HG02852 (cell line): ENCODE measurements around the gene LENG9.
"Not testable (repeated sequence)": the region's sequence is repeated elsewhere in the genome, so short reads cannot be mapped to it uniquely, and the experiment has no call there.

ENCODE experiments used
- ATAC-seq: cut with Tn5 transposase; IDR thresholded peaks from one replicate; pipeline ENCODE4 v1.9.1; 2021; ENCODE audit warnings: mild to moderate bottlenecking, moderate library complexity; ENCODE audit not compliant: unreplicated experiment

LENG9 gene

DNA sequence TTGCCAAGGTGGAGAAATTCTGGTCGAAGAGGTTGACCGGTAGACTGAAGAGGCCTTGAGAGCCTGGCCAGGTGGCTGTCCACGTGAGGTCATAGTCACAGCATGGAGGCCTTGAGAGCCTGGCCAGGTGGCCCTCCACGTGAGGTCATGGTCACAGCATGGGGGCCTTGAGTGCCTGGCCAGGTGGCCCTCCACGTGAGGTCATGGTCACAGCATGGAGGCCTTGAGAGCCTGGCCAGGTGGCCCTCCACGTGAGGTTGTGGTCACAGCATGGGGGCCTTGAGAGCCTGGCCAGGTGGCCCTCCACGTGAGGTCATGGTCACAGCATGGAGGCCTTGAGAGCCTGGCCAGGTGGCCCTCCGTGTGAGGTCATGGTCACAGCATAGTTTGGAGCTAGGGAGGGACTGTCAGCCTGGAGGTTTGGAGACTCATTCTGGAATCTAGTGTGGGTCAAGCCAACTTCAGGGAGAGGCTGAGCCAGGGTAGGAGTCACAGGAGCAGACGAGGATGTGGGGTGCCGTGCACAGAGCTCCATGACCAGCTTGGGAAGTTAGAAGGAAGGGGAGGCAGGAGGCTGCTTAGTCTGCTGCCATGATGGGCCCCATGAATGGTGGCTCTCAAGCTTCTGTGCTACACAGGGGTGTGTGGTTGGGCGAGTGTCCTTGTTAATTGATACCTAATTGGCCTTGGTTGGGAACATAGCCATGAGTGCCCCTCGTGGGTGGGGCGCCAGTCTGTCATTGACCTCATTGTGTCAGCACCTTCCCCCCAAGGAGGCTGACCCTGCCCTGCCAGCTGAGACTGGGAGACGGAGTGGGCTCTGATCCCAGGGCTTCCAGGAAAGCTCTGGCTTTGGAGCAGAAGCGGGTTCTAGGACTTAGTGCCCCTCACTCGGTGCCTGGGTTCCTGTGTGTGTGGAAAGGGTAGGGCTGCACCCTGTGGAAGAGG, 4.0 kb downstream of the LENG9 start:
- ATAC-seq = no peak

DNA sequence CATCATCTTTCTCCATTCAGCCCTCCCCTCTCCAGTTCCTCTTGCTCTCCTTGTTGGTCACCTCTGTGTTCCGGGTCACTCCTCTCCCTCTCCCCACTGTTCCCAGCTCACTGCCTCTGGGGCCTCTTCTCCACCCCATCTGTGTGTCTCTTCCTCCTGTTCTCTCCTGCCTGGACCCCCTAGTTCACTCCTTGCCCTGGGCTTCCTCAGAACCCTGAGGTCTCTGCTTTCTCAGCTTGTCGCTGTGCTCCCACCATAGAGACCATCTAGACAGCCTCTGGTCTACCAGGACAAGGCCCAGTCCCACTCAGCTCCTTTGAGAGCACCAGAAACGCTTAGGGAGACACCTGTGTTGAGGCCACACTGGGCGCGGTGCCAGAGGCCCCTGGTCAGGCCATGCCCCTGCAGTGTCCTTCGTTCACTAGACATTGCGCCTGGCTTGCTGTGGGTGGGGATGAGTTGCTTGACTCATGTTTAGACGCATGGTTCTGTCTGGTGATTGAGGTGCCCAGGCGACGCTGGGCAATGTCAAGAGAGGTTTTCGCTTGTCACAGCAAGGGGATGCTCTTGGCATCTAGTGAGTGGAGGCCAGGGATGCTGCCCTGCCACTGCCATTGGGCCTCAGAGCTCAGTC, 4.8 kb downstream of the LENG9 start:
- ATAC-seq = no peak

DNA sequence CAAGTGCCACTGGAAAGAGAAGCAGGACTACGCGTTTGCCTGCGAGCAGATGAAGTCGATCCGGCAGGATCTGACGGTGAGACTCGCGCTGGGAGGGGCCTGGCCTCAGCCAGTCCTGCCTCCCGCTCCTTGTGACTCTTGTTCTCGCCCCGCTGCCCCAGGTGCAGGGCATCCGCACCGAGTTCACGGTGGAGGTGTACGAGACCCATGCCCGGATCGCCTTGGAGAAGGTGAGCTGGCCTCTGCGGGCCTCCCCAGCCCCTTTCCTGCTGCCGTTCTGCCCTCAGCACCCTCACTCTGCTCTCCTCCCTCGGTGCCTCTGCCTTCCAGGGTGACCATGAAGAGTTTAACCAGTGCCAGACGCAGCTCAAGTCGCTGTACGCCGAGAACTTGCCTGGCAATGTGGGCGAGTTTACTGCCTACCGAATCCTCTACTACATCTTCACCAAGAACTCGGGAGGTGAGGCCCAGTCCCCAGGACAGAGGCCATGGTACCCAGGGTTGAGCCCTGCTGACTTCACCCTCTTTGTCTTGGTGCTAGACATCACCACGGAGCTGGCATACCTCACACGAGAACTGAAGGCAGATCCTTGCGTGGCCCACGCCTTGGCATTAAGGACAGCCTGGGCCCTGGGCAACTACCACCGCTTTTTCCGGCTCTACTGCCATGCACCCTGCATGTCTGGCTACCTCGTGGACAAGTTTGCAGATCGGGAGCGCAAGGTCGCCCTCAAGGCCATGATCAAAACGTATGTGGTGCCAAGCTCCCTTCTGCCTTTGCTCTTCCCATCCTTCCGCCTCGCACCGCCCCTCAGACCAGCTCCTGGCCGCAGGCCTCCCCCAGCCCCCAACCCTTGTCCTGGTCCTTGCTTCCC, 5.6 kb downstream of the LENG9 start:
- no peak for ATAC-seq

DNA sequence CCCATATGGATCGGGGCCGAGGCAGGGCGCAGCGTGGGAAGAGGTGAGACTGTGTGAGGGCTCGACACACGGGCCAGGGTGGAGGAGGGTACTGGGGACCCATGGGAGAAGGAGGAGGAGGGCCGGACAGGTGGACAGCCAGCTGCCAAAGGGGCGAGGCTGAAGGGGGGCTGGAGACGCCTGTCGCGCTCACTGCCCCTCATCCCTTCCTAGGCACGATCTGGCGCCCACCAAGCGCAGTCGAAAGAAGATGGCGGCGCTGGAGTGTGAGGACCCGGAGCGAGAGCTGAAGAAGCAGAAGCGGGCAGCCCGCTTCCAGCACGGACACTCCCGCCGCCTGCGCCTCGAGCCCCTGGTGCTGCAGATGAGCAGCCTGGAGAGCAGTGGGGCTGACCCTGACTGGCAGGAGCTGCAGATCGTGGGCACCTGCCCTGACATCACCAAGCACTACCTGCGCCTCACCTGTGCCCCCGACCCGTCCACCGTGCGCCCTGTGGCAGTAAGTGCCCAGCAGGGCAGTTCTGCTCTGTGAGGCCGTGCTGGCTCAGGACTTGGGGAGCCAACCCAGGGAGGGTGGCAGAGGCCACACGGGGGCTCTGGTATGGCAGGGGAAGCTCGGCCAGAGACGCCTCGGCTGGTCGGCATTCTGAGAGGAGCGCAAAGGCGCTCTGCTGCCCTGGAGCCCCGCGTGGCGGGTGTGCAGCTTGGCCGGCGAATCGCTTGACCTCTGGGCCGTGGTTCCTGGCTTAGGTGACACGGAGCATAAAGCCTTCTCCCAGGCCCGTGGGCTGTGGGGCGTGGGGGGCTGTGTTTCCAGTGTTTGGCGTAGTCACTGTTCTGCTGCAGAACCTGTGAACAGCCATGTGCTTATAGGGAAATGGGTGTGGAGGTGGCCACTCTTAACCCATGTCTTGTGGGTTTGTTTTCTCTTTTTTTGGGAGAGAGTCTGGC, 6.9 kb downstream of the LENG9 start:
- ATAC-seq = no peak

DNA sequence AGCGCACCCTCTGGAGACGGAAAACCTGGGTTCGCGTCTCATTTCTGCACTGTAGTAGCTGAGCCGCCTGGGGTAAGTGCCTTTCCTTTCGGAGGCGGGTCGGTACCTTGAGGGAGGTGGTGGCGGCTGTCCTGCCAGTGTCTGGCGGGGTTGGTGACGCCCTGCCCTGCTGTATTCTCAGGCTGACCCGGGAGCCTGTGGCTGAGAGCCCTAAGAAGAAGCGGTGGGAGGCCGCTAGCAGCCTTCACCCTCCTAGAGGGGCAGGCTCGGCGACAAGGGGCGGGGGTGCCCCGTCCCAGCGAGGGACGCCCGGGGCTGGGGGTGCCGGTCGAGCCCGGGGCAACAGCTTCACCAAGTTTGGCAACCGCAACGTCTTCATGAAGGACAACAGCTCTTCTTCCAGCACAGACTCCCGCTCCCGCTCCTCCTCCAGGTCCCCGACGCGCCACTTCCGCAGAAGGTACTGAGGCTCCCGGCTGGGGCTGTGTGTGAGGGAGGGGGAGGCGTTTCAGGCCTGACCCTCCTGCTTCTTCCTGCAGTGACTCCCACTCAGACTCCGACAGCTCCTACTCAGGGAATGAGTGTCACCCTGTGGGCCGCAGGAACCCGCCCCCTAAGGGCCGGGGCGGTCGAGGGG, 7.7 kb downstream of the LENG9 start:
- no peak for ATAC-seq

DNA sequence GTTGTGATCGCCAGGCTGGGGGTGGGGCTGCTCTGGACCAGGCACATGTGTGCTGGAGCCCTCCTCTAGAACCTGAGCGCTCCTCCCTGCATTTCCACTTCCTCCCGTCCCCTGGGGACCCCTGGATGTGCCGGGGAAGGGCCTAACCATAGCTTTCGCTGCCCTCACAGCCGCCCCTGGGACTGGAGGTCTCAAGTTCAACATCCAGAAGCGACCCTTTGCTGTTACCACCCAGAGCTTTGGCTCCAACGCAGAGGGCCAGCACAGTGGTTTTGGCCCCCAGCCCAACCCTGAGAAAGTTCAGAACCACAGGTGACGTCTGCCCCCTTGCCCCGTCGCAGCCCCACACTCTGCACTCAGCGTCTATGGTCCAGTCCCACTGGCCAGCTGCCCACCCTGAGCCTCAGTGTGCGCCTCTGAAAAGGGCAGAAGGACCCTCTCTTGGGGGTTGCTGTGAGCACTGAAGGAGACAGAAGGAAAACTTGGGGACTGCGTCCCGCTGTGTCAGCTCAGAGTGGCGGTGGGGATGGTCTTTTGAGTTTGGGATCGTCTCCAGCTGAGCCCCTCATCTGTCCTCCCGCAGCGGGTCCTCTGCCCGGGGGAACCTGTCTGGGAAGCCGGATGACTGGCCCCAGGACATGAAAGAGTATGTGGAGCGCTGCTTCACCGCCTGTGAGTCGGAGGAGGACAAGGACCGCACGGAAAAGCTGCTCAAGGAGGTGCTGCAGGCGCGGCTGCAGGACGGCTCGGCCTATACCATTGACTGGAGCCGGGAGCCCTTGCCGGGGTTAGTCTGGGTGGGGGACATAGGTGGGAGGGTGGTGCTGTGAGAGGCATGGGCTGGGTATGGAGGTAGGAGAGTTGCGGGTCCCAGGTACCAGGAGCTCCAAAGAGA, 8.6 kb downstream of the LENG9 start:
- no peak for ATAC-seq

DNA sequence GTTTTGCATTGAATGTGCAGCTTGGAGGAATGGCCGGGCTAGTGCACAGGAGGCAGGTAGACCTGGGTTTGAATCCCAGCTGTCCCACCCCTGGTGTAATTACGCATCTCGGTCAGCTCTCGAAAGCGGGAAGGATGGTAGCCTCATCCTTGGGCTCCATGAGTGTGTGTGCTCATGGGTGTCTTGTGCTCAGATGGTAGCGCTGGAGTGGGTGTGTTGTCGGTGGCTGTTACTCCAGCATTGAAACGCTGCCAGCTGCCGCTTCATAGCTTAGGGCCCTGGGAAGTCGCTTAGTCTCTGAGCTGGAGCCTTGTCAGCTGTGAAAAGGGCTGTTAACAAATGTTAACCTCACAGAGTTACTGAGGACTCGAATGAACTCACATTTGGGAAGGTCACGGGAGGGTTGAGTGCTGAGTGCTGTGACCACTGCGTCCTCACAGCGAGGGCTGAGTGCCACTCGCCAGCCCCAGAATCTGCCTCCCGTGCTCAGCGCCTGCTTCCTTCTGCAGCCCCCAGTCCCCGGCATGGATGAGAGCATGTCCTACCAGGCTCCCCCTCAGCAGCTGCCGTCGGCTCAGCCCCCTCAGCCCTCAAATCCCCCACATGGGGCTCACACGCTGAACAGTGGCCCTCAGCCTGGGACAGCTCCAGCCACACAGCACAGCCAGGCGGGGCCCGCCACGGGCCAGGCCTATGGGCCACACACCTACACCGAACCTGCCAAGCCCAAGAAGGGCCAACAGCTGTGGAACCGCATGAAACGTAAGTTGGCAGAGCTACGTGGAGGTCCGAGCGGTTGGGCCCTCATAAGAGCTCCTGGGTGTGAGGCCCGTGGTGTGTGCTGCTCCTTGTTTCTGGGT, 9.4 kb downstream of the LENG9 start:
- ATAC-seq = no peak

DNA sequence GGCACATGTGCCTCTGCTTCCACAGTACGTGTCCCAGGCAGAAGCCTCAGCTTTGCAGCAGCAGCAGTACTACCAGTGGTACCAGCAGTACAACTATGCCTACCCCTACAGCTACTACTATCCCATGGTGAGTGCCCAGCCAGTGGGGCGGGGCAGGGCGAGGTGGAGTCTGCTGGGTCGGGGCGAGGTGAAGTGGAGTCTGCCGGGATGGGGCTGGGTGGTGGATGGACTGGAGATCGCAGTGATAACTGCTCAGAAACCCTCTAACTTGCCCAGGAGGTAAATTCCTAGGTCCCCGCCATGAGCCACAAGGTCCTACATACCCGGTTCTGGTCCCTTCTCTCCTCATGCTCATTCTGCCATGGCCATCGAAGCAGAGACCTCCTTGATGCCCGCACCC, 11.0 kb downstream of the LENG9 start:
- ATAC-seq = no peak

DNA sequence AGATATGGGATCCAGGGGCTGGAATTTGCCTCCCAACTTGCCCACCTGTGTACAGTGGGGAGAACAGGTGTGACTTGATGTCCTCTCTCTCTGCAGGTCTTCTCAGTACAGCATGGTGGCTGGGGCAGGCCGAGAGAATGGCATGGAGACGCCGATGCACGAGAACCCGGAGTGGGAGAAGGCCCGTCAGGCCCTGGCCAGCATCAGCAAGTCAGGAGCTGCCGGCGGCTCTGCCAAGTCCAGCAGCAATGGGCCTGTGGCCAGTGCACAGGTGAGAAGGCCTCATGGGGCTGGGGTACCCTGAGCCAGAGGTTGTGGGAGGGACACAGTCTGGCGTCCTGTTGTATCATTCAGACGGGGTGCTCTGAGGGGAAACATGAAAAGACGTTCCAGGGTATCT, 11.6 kb downstream of the LENG9 start:
- ATAC-seq = no peak

DNA sequence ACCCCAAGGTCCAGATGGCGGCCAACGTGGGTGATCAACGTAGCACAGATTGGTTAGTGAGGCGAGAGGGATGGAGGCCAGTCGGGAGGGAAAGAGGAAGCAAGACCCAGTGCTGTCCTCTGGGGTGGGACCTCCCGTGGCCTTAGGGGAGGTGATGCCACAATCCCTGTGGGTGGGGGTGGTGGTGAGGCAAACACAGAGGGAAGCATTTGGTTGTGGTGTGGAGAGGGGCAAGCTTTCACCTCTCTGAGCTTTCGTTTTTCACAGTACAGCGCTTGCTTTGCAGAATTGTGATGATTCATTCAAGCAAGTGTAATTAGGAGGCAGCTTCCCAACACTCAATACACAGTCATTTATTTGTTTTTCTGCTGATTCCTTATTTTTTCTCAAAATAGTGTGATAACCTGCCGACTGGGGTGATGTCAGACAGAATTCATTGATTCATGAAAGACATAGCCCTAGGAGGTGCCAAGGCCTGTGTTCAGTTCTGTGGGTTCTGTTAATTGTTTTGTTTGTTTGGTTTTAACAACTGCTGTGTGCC, 12.2 kb downstream of the LENG9 start:
- no peak for ATAC-seq

DNA sequence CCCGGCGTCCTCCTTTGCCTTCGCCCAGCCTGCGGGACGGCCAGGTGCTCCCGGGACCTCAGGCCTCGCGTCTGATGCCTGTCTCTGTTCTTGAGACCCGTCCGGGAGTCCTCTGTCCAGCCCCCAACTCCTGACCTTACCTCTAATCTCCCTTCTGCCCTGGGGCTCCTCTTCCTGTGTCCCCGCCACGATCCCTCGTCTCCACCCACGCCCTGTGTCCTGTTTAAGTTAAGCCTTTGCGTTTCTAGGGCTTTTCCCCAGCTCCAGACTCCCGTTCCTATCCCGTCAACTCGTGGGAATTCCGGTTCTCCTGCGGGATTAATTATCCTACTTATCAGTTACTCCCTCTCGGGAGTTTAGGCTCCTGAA, 13.9 kb downstream of the LENG9 start:
- no peak for ATAC-seq

DNA sequence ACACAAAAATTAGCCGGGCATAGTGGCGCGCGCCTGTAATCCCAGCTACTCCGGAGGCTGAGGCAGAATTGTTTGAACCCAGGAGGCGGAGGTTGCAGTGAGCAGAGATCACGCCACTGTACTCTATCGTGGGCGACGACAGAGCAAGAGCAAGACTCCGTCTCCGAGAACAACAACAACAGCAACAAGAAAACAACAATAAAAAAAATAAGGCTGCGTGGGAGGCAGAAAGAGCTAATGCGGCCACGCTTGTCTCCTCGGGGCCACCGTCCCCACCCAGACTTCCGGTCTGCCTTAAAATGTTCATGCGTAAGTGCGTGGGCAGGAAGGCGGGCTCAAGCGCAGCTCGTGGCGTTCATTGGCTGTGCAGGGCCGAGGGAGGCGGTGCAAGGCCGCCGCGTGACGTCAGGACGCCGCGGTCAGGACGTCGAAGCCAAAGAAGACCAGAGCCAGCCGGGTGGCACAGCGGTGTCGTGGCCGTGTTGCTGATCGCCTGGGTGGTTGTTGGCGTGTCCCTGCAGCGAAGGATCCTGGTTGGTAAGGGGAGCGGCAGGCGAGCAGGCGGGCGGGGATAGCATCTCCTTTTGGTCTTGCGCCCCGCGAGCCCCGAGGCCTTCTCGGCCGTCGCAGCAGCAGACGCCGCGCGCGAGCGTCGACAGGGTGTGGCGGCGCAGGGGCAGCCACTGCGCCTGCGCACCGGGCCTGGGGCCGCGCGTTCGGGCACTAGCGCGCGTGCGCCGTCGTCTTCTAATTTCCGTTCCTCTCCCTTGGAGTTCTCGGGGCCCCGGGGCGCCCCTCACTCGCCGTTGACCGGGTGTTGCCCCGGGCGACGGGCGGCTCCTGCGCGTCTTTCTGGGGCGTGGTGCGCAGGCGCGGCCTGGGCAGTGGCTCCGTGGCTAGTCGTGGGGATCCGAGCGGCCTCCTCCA, 14.5 kb downstream of the LENG9 start, which contains the start of gene LENG8:
TSS of gene LENG8 (plus strand) at position 426 of the 927 bp plus-strand sequence. CDS start 2,146 bp downstream, outside the sequence.
- ATAC-seq = peak; percentile 82

DNA sequence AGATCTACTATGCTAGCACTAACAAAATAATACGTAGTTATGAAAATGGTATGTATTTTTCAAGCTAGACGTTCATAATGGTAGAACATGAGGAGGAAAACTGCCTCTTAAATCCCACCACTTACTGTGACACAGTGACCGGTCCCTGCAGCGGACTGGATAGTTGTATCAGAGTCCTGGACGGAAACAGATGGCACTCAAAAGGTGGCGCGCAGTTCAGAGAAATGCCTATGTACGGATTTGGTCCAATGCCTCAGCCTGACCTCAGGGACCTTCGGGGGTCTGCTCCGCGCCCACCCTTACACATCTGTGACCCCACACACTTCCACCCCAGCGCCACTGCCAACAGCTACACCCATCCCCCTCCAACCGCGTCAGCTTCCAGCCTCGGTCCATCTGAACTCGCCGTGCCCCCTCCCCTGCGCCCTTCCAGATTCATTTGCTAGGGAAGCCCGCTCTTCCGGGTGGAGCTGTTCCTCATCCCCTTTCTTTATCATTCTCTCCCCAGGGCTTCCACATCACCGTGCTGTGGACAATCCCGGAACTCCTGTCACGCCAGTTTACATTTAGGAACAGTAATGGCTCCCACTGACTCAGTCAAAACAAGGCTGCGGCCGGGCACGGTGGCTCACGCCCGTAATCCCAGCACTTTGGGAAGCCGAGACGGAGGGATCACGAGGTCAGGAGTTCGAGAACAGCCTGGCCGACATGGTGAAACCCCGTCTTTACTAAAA, 15.4 kb downstream of the LENG9 start:
- ATAC-seq = peak; percentile 4

DNA sequence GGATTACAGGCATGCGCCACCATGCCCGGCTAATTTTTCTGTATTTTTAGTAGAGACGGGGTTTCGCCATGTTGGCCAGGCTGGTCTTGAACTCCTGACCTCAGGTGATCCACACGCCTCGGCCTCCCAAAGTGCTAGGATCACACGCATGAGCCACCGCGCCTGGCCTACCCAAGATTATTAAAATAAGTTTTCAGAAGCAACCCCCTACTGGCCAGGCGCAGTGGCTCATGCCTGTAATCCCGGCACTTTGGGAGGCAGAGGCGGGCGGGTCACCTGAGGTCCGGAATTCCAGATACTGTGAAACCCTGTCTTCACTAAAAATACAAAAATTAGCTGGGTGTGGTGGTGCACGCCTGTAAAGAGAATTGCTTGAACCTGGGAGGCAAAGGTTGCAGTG, 17.2 kb downstream of the LENG9 start:
- ATAC-seq = not testable (repeated sequence)

DNA sequence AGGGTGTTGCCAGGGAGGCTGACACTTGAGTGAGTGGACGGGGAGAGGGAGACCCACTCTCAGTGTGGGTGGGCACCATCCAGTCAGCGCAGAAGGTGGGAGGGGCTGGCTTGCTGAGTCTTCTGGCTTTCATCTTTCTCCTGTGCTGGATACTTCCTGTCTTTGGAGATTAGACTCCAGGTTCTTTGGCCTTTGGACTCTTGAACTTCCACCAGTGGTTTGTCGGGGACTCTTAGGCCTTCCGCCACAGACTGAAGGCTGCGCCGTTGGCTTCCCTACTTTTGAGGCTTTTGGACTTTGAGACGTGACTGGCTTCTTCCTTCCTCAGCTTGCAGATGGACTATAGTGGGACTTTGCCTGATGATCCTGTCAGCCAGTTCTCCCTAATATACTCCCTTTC, 18.8 kb downstream of the LENG9 start:
- ATAC-seq = no peak

DNA sequence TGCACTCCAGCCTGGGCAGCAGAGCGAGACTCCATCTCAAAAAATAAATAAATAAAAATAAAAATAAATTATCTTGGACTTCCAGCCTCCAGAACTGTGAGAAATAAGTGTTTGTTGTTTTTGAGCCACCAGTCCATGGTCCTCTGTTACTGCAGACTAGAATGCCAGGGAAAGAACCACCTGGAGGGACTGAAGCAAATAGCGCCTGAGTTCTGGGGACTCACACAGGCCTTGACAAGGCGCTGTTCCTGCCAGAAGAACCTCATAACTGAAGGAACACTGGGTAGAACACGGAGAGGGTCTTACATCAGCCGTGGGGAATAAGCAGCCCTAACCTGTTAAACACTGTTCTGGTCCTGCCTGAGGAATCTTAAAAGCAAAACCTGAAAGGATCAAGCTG, 22.9 kb downstream of the LENG9 start:
- no peak for ATAC-seq
